MCF 10A (cell line): ENCODE results near the gene S100P. TPM values are rescaled to one million over a fixed set of nuclear protein-coding genes. Genes with fewer than 3 reads are reported as not detected.
A peak's percentile ranks its signal among the peaks of the same experiment; 100 is the strongest.

Experiments
- BruUV-seq: library from RNA; stranded (reverse); fragments of 400-500 nt; replicated peaks from 2 replicates; lab custom pipeline; 2021; lab: Mats Ljungman, UMichigan
- CTCF ChIA-PET: fragments of 300-600 bp; sonication (Branson Sonifier 250); formaldehyde crosslinking; extraction: SDS; loops from one replicate; lab custom pipeline; 2021; ENCODE audit warnings: antibody characterized with exemption, inconsistent platforms; lab: Yijun Ruan, JAX
- POLR2A ChIA-PET: fragments of 300-600, 350-650 bp; sonication (Branson Sonifier 250); formaldehyde crosslinking; extraction: SDS; loops from one replicate; lab custom pipeline; 2020; ENCODE audit warnings: antibody characterized with exemption, inconsistent platforms; lab: Yijun Ruan, JAX
- DNase-seq: peaks from one replicate; pipeline ENCODE4 v3.0.0-alpha.2; 2018; ENCODE audit not compliant: unreplicated experiment
- H3K27ac Mint-ChIP-seq: one replicate; pipeline ENCODE4 v1.8.0; 2022; ENCODE audit warnings: mild to moderate bottlenecking, low read depth, mixed read lengths; ENCODE audit not compliant: unreplicated experiment
- H3K27me3 Mint-ChIP-seq: one replicate; pipeline ENCODE4 v1.8.0; 2022; ENCODE audit warnings: mixed read lengths; ENCODE audit not compliant: insufficient read depth, unreplicated experiment
- H3K36me3 Mint-ChIP-seq: one replicate; pipeline ENCODE4 v1.8.0; 2022; ENCODE audit warnings: mild to moderate bottlenecking, moderate library complexity, mixed read lengths; ENCODE audit not compliant: insufficient read depth, unreplicated experiment
- H3K4me1 Mint-ChIP-seq: one replicate; pipeline ENCODE4 v1.8.0; 2022; ENCODE audit warnings: mixed read lengths; ENCODE audit not compliant: insufficient read depth, unreplicated experiment
- H3K4me3 Mint-ChIP-seq: one replicate; pipeline ENCODE4 v1.8.0; 2022; ENCODE audit warnings: mild to moderate bottlenecking, moderate library complexity, mixed read lengths; ENCODE audit not compliant: unreplicated experiment
- H3K9me3 Mint-ChIP-seq: one replicate; pipeline ENCODE4 v1.8.0; 2022; ENCODE audit warnings: mixed read lengths; ENCODE audit not compliant: unreplicated experiment
- CTCF ChIP-seq: fragments of 200-600 bp; IDR thresholded peaks from one replicate; pipeline ENCODE4 v1.8.0; 2022; ENCODE audit warnings: antibody characterized with exemption, mild to moderate bottlenecking; ENCODE audit not compliant: unreplicated experiment
- intact Hi-C: fragments of 100-400 bp; cut with micrococcal nuclease; formaldehyde crosslinking; loops from 2 replicates; pipeline ENCODE4 v1.14.1; 2022
- total RNA-seq: library from RNA; stranded (reverse); gene quantifications from 2 replicates; pipeline ENCODE4 v1.2.3, GENCODE V29; 2022

Gene S100P
- total RNA-seq, 1 experiment from 2014 or later, result 55.6 TPM

- ChIA-PET POLR2A (no interaction called here), CTCF (interaction anchor here (0.6 to 1.8 kb wide), 3 partner anchors 145 to 178 kb away, joined by 3 to 11 read pairs (median 3); no protein-coding TSS in a partner anchor)
- intact Hi-C loops, result no loop called here
- H3K27ac Mint-ChIP-seq, result no peak overlapping the region
- no peak overlapping the region for H3K4me3 Mint-ChIP-seq
- BruUV-seq, result no TSS peak
- H3K27me3 Mint-ChIP-seq, result no peaks in the 10 kb centered on the region
- no peaks in the 10 kb centered on the region for H3K36me3 Mint-ChIP-seq
- TF ChIP-seq CTCF, result no peak
- no peaks in the 10 kb centered on the region for H3K9me3 Mint-ChIP-seq
- DNase-seq, result no peak
- H3K4me1 Mint-ChIP-seq, result peaks cover 4% of the 10 kb centered on the region
These were observed 34.2 kb downstream of the S100P start for GRCh38 chr4:6727943-6728250.

DNA sequence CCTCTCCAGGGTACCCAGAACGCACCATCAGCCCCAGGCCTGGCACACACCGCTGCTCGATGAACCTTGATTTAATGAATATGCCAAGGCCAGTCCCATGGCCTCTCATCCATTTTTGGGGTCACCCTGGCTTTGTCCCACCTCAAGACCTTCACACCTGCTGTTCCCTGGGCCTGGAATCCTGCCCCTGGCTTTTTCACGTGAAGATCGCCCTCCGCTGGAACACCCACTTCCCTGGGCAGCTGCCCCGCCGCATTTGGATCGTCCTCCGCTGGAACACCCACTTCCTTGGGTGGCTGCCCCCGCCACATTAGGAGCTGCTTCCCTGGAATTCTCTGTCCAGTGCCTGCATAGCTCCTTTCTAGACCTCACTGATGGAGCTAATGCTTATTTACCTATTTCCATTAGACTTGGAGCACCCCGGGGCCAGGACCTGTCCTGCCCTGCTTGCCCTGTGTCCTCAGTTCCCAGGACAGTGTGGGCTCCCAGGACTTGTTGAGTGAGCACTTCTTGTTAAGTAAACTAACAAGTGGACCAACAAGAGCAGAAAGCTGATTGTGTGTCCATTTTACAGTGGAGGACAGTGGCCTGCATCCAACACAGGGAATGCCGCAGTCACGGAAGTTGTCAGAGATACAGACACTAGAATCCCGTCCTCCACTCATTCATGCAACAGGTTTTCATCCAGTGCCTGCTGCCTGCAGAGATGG lies 34.8 kb downstream of the S100P start:
- Mint-ChIP-seq H3K9me3 (no peaks in the 10 kb centered on the region), H3K27ac (no peak overlapping the region), H3K36me3 (no peaks in the 10 kb centered on the region), H3K27me3 (no peaks in the 10 kb centered on the region), H3K4me1 (peaks cover 4% of the 10 kb centered on the region), H3K4me3 (no peak overlapping the region)
- intact Hi-C loops, result no loop called here
- DNase-seq, result no peak
- CTCF ChIA-PET, result interaction anchor here (0.5 to 2.8 kb wide), 5 partner anchors 9 to 378 kb away, joined by 3 to 10 read pairs (median 3); no protein-coding TSS in a partner anchor
- BruUV-seq, result no TSS peak
- POLR2A ChIA-PET, result interaction anchor here (0.6 to 1.1 kb wide), 2 partner anchors 12 to 31 kb away, joined by 3 read pairs; no protein-coding TSS in a partner anchor
- TF ChIP-seq CTCF, result no peak

- Mint-ChIP-seq H3K36me3 (no peaks in the 10 kb centered on the region), H3K9me3 (no peaks in the 10 kb centered on the region), H3K27ac (no peak overlapping the region), H3K4me3 (no peak overlapping the region), H3K4me1 (peaks cover 4% of the 10 kb centered on the region), H3K27me3 (no peaks in the 10 kb centered on the region)
- BruUV-seq, result no TSS peak
- ChIA-PET CTCF (interaction anchor here (0.6 to 2.8 kb wide), 4 partner anchors 11 to 1876 kb away, joined by 3 to 10 read pairs (median 8); no protein-coding TSS in a partner anchor), POLR2A (interaction anchor here (0.6 to 1.3 kb wide), 5 partner anchors 15 to 328 kb away, joined by 3 to 5 read pairs (median 3); partner anchors contain the start of gene BLOC1S4)
- intact Hi-C loops, result no loop called here
- TF ChIP-seq CTCF, result no peak
- DNase-seq, result no peak
These were observed 37.1 kb downstream of the S100P start for GRCh38 chr4:6730603-6731317.

DNA sequence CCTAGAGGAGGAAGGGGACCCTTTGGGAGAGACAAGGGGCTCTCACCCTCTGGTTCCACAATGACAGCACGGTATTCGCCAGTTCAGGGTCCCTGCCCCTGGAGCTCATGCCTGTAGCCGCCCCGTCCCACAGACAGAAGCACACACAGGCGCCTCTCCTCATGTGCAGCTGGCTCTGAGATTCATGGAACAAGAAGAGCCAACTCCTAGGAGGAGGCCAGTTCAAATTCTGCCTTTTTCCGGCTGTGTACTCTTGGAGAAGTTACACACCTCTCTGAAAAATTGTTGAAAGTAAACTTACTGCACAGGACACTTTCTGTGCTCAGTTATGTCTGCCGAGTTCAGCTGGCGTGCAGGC lies 37.6 kb downstream of the S100P start:
- CTCF ChIA-PET, result interaction anchor here (1.9 to 2.8 kb wide), 2 partner anchors 12 to 142 kb away, joined by 10 read pairs; no protein-coding TSS in a partner anchor

More for the DNA sequence above, 37.6 kb downstream of the S100P start:
- Mint-ChIP-seq H3K27ac (peak overlapping the region; percentile 97), H3K9me3 (no peaks in the 10 kb centered on the region), H3K36me3 (no peaks in the 10 kb centered on the region), H3K27me3 (no peaks in the 10 kb centered on the region), H3K4me3 (no peak overlapping the region), H3K4me1 (peaks cover 4% of the 10 kb centered on the region)
- DNase-seq, result no peak
- no TSS peak for BruUV-seq
- POLR2A ChIA-PET, result interaction anchor here (0.9 to 1.0 kb wide), 2 partner anchors 15 to 38 kb away, joined by 3 to 5 read pairs; partner anchors contain the start of gene BLOC1S4
- intact Hi-C loops, result no loop called here
- no peak for TF ChIP-seq CTCF
